Activated T-cell treated with anti-CD3 and anti-CD28 coated beads for 24 hours (primary cell): ENCODE results near the gene MLLT3.

Experiments used
- DNase-seq: peaks from one replicate; pipeline ENCODE4 v3.0.0-alpha.2; 2020; ENCODE audit warnings: low read depth

Gene MLLT3

DNA sequence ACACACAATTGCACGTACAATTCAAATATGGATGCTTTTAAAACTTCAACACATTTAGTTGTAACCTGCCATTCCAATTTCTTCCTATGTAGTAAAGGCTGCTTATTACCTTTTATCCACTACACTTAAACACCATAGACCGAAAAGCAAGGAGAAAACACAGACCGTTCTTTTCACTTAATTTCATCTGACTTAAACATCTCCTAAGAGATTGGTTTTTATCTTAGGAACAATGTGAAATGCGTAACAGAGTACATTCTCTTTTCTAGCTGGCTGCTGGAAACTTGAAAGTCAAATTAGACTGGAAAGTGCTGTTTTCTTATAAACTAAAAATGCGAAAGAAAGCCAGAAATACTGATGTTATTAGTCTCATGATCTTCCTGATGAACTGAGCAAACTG is 241.8 kb downstream of the MLLT3 start:
- DNase-seq: no peak

DNA sequence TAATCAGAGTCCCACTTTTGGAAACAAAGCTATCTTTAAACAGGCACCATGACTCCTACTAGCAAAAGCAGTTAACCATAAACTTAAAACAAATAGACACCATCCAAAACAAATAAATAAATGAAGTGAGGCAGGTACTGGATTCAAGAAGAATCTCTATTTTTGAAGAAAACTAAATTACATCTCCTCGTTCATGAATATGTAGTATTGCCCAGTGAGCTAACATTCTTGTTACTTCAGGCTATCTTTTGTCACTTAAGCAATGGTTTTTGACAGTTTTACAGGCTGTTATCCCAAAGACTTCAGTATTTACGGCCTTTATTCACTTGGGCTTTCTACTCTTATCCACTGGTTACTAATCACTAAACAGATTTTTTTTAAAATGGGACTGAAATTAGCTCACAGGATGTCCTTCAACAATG is 242.5 kb downstream of the MLLT3 start:
- no peak for DNase-seq

DNA sequence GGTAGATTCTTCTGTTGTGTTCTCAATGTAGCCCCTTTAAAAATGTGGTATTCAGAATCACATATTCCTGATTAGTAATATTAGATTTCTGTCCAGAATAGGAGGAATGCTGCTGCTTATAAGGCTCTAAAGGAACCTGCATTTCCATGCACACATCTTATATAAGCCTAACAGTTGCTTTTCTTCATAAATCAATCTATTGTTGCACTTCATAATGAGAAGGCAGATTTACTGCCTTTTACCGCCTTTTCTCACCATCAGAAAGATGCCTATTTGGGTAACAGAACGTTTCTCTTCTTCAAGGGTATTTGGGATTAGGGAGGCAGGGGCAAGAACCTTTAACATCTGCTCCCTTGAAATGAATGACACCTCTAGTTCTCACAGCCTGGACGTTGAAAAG is 243.4 kb downstream of the MLLT3 start:
- DNase-seq: no peak

GRCh38 chr9:20377790-20378189 is 244.5 kb downstream of the MLLT3 start:
- DNase-seq: no peak

GRCh38 chr9:20376731-20377375 is 245.4 kb downstream of the MLLT3 start:
- no peak for DNase-seq

DNA sequence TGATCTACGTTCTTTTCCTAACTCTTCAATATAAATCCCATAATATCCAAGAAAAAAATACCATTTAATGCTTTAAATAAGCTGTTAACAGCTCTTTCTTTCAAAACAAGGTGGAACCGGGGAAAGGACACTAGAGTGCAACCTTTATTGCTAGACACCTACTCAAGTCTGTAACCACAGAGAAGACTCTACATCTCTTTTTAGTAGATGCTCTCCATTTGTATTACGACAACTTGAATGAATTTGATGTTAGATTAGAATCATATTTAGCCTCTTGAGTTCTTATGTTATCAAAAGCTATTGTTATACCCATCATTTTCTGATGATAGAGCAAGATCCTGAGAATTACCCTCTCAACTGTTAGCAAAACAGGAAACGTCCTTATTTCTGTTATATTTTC is 246.3 kb downstream of the MLLT3 start:
- no peak for DNase-seq

DNA sequence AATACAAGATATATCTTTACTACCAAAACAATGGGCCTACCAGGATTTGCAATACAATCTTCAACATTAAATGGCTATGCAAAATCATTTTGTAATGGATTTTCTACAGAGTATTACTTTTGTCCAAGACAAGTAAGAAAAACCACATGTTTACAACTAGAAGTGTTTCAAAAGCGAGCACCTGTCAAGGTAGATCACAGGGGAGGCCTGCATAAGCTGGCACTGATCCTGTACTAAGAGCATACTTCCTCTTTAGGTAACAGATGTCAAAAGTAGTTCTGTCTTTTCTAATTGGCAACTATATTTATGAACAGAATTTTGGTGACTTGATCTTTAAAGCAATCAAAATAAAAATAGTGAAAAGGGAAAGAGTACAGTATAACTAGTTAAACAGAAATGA is 249.0 kb downstream of the MLLT3 start:
- DNase-seq: no peak

DNA sequence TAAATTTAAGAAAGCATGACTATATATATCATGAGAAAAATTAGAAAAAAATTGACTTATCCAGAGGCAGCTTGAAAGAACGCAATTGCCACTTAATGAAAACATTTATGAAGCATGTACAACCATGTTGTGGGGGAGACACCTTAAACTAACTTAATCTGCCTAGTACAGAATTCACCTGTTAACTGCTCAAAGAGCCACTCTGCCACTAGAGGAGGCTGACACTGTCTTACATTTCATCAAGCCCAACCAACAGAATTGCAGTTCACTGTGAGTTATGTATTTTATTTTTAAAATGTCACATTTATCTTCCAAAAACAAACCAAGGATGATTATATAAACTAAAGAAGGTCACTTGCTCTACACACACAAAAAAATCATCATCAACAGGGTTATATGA is 252.9 kb downstream of the MLLT3 start:
- DNase-seq: no peak

- no peak for DNase-seq
These were observed 254.4 kb downstream of the MLLT3 start for GRCh38 chr9:20367855-20368254.

- DNase-seq: no peak
These were observed 257.3 kb downstream of the MLLT3 start for GRCh38 chr9:20364959-20365358.

- no peak for DNase-seq
These were observed 259.1 kb downstream of the MLLT3 start for GRCh38 chr9:20363233-20363632.

- DNase-seq: no peak
These were observed 260.4 kb downstream of the MLLT3 start for GRCh38 chr9:20361656-20362570.

DNA sequence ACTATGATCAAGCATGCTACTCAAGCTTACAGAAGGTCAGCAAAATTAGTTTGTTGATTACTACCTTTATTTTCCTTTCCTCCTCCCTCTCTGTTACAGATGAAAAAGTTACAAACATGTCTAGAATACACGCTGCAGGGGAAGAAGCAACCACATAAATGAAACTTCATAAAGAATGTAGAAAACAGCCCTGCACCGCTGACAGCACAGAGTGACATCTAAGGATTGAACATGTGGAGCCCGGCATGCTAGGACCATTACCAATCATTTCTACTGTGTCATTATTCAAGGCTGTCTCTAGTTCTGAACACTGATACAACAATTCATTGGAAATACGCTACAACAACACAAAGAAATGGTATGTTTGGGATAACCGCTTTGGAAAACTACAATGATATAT is 261.1 kb downstream of the MLLT3 start:
- no peak for DNase-seq

- no peak for DNase-seq
These were observed 264.1 kb downstream of the MLLT3 start for GRCh38 chr9:20358207-20358606.

DNA sequence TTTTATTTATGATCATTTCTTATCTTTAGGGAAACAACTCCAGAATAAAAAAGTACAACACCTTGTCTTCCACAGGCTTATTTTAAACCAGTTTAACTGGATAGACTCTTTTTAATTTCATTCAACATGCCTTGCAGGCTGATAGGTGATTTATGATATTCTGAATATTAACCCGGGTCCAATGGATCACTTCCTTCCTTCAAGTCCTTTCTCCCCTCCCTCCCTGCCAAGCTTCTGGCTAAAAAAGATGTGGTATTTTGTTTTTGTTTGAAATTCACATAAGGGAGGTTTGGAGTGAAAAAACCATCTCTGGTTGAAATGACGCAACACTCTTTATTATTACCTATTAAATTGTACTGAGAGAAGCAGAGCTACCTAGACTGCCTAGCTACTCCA is 265.3 kb downstream of the MLLT3 start:
- DNase-seq: no peak

GRCh38 chr9:20356403-20357036 is 265.8 kb downstream of the MLLT3 start:
- peak; percentile 45 for DNase-seq

DNA sequence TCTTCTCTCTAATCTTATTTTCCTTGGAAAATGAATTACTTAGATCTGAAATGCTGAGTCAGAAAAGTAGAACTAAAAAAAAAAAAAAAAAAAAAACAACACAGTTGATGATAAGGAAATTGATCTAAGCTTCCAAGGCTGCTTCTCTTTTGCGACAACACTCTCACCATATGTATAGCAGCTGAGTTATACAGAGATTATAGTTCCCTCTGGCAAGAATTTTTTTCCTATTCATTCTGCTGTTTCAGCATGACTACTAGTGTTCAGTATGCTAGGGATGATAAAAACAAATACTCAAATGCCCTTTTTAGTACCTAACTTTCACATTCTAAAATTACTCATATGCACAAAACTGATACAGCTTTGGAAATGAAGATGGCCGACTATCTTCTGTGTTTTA is 267.3 kb downstream of the MLLT3 start:
- no peak for DNase-seq

- DNase-seq: no peak
These were observed 268.2 kb downstream of the MLLT3 start for GRCh38 chr9:20353931-20354652.

GRCh38 chr9:20353524-20353923 is 268.8 kb downstream of the MLLT3 start:
- DNase-seq: no peak

DNA sequence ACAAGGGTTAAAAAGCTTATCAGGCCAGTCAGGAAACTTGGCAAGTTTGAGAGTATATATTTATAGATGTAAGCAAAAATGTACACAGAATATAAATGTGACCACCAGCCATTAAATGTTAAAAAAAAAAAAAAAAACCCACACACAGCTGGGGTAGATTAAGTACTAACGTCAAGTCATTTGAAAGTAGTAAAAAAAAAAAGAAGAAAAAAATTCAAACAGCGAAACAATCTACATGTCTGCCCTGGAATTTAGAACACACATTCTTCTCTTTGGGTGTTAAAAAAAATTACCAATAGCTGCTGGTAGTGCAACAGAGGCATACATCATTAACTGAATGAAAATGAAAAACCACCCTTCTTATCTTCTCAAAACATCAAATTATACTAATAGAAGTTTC is 269.7 kb downstream of the MLLT3 start:
- no peak for DNase-seq

- no peak for DNase-seq
These were observed 270.6 kb downstream of the MLLT3 start for GRCh38 chr9:20351715-20352114.

DNA sequence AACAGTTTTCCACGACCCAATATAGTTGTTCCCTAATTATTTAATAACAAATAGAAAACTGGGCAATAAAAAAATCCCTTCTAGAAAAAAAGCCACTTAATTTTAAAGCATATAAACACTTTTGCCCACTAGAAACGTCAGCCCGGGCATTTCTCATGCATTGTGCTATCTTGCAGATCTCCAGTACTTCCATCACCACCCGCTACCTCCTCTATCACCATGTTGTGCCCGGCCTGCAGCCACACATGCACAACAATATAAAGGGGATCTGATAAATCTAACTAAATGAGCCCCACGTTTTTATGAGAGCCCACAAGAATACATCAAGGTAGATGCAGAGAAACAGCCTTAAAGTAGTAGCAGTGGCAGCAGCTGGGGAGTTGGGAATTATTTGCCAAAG is 272.7 kb downstream of the MLLT3 start:
- DNase-seq: no peak
